ENCODE measurements around the gene CHD6.

The CHD6 gene

GRCh38 chr20:41638456-41638855 is 20.3 kb upstream of the CHD6 start:
- Histone ChIP-seq H3K9me3 (ENCODE audit: low read length) (no peaks in the 10 kb centered on the region), H3K27ac (ENCODE audit: low read depth, low read length, poor library complexity, severe bottlenecking) (no peak overlapping the region), H3K36me3 (ENCODE audit: insufficient read depth, low read length) (no peaks in the 10 kb centered on the region), H3F3A (ENCODE audit: insufficient read depth, low read length) (no peaks in the 10 kb centered on the region), H3K4me2 (ENCODE audit: low read length) (no peak overlapping the region), H3K4me1 (ENCODE audit: insufficient read depth, low read length, severe bottlenecking) (no peaks in the 10 kb centered on the region), H3K79me2 (ENCODE audit: insufficient read depth, low read length) (no peaks in the 10 kb centered on the region), H3K9ac (ENCODE audit: low read length) (no peak overlapping the region), H4K20me1 (ENCODE audit: insufficient read depth, low read length) (no peaks in the 10 kb centered on the region), H3K4me3 (ENCODE audit: low read depth, low read length, poor library complexity, severe bottlenecking) (no peak overlapping the region), H3K9me2 (ENCODE audit: low read depth, low read length) (no peaks in the 10 kb centered on the region), H2AFZ (ENCODE audit: low read length) (no peak overlapping the region), H3K27me3 (ENCODE audit: insufficient read depth, low read length) (no peaks in the 10 kb centered on the region)
- no peak for TF ChIP-seq CTCF (IDR thresholded peaks at IDR 0.05; ENCODE audit: low read length)
- no peak for TF ChIP-seq EZH2 (IDR thresholded peaks at IDR 0.05; ENCODE audit: borderline replicate concordance, low read length)

GRCh38 chr20:41635158-41635557 is 17.0 kb upstream of the CHD6 start:
- Histone ChIP-seq H3K9me3 (ENCODE audit: low read length) (no peaks in the 10 kb centered on the region), H3F3A (ENCODE audit: insufficient read depth, low read length) (no peaks in the 10 kb centered on the region), H3K9me2 (ENCODE audit: low read depth, low read length) (no peaks in the 10 kb centered on the region), H3K4me2 (ENCODE audit: low read length) (no peak overlapping the region), H3K27me3 (ENCODE audit: insufficient read depth, low read length) (no peaks in the 10 kb centered on the region), H3K9ac (ENCODE audit: low read length) (no peak overlapping the region), H4K20me1 (ENCODE audit: insufficient read depth, low read length) (no peaks in the 10 kb centered on the region), H3K27ac (ENCODE audit: low read depth, low read length, poor library complexity, severe bottlenecking) (no peak overlapping the region), H3K4me3 (ENCODE audit: low read depth, low read length, poor library complexity, severe bottlenecking) (no peak overlapping the region), H3K79me2 (ENCODE audit: insufficient read depth, low read length) (no peaks in the 10 kb centered on the region), H3K4me1 (ENCODE audit: insufficient read depth, low read length, severe bottlenecking) (no peaks in the 10 kb centered on the region), H2AFZ (ENCODE audit: low read length) (no peak overlapping the region), H3K36me3 (ENCODE audit: insufficient read depth, low read length) (no peaks in the 10 kb centered on the region)
- TF ChIP-seq EZH2 (IDR thresholded peaks at IDR 0.05; ENCODE audit: borderline replicate concordance, low read length) (no peak), CTCF (IDR thresholded peaks at IDR 0.05; ENCODE audit: low read length) (no peak)

GRCh38 chr20:41632896-41633295 is 14.7 kb upstream of the CHD6 start:
- Histone ChIP-seq H3K4me2 (ENCODE audit: low read length) (no peak overlapping the region), H3K9me2 (ENCODE audit: low read depth, low read length) (no peaks in the 10 kb centered on the region), H4K20me1 (ENCODE audit: insufficient read depth, low read length) (no peaks in the 10 kb centered on the region), H3K4me1 (ENCODE audit: insufficient read depth, low read length, severe bottlenecking) (no peaks in the 10 kb centered on the region), H3K36me3 (ENCODE audit: insufficient read depth, low read length) (no peaks in the 10 kb centered on the region), H3K9me3 (ENCODE audit: low read length) (no peaks in the 10 kb centered on the region), H3F3A (ENCODE audit: insufficient read depth, low read length) (no peaks in the 10 kb centered on the region), H3K9ac (ENCODE audit: low read length) (no peak overlapping the region), H3K79me2 (ENCODE audit: insufficient read depth, low read length) (no peaks in the 10 kb centered on the region), H3K27me3 (ENCODE audit: insufficient read depth, low read length) (no peaks in the 10 kb centered on the region), H3K4me3 (ENCODE audit: low read depth, low read length, poor library complexity, severe bottlenecking) (no peak overlapping the region), H2AFZ (ENCODE audit: low read length) (no peak overlapping the region), H3K27ac (ENCODE audit: low read depth, low read length, poor library complexity, severe bottlenecking) (no peak overlapping the region)
- TF ChIP-seq EZH2 (IDR thresholded peaks at IDR 0.05; ENCODE audit: borderline replicate concordance, low read length) (no peak), CTCF (IDR thresholded peaks at IDR 0.05; ENCODE audit: low read length) (no peak)

All from OCI-LY1 (cell line).